PC-9 (cell line): Measurements from ENCODE around the gene GRM7. TPM values are rescaled to one million over a fixed set of nuclear protein-coding genes. Genes with fewer than 3 reads are reported as not detected.

Source experiments
- BruUV-seq: library from RNA; stranded (reverse); fragments of 400-500 nt; replicated peaks from 2 replicates; lab custom pipeline; 2021; lab: Mats Ljungman, UMichigan
- CTCF ChIA-PET: fragments of 300-600 bp; sonication (Branson Sonifier 250); formaldehyde crosslinking; loops from one replicate; lab custom pipeline; 2022; ENCODE audit warnings: antibody characterized with exemption; lab: Charles Lee
- POLR2A ChIA-PET: fragments of 300-600 bp; sonication (Branson Sonifier 250); formaldehyde crosslinking; loops from one replicate; lab custom pipeline; 2022; ENCODE audit warnings: antibody characterized with exemption; ENCODE audit not compliant: unreplicated experiment; lab: Charles Lee
- DNase-seq, 2 experiments: peaks; one replicate each; pipeline versions ENCODE4 v3.0.0 to v3.0.0-alpha.2; 2015 to 2022; ENCODE audit warnings: mixed read lengths in 1 of 2
- H2AFZ ChIP-seq: fragments of 200-600 bp; sonication (generic); 2 replicates; pipeline ENCODE4 v1.8.1; 2017; ENCODE audit warnings: antibody characterized with exemption
- H3F3A ChIP-seq: fragments of 200-600 bp; sonication (generic); 2 replicates; pipeline ENCODE4 v1.8.1; 2017; ENCODE audit warnings: antibody characterized with exemption, mild to moderate bottlenecking, low read depth; ENCODE audit not compliant: insufficient read depth
- H3K27ac ChIP-seq: fragments of 200-600 bp; sonication (generic); 2 replicates; pipeline ENCODE4 v1.6.1; 2016; ENCODE audit warnings: mixed run types
- H3K27me3 ChIP-seq: fragments of 200-600 bp; sonication (generic); 2 replicates; pipeline ENCODE4 v1.6.1; 2016; ENCODE audit warnings: low read depth, mixed run types; ENCODE audit not compliant: insufficient read depth
- H3K36me3 ChIP-seq: fragments of 200-600 bp; sonication (generic); 2 replicates; pipeline ENCODE4 v1.6.1; 2016; ENCODE audit warnings: low read depth, mixed run types
- H3K4me1 ChIP-seq: fragments of 200-600 bp; sonication (generic); replicated peaks from 2 replicates; pipeline ENCODE4 v1.6.1; 2016; ENCODE audit warnings: mixed run types; ENCODE audit not compliant: insufficient read depth
- H3K4me2 ChIP-seq: fragments of 200-600 bp; sonication (generic); 2 replicates; pipeline ENCODE4 v1.6.1; 2017; ENCODE audit warnings: mixed run types
- H3K4me3 ChIP-seq: fragments of 200-600 bp; sonication (generic); 2 replicates; pipeline ENCODE4 v1.6.1; 2016; ENCODE audit warnings: mixed run types
- H3K79me2 ChIP-seq: fragments of 200-600 bp; sonication (generic); 2 replicates; pipeline ENCODE4 v1.6.1; 2017; ENCODE audit warnings: low read depth, mixed run types
- H3K9me2 ChIP-seq: fragments of 200-600 bp; sonication (generic); 2 replicates; pipeline ENCODE4 v1.8.1; 2017; ENCODE audit warnings: mild to moderate bottlenecking; ENCODE audit not compliant: insufficient read depth
- H3K9me3 ChIP-seq: fragments of 200-600 bp; sonication (generic); 2 replicates; pipeline ENCODE4 v1.8.1; 2016; ENCODE audit warnings: low read depth; ENCODE audit not compliant: insufficient read depth
- H4K20me1 ChIP-seq: fragments of 200-600 bp; sonication (generic); 2 replicates; pipeline ENCODE4 v1.8.1; 2017; ENCODE audit not compliant: insufficient read depth
- CTCF ChIP-seq: fragments of 200-600 bp; sonication (generic); conservative IDR thresholded peaks from 2 replicates; pipeline ENCODE4 v1.6.1; 2017; ENCODE audit warnings: mixed run types, antibody characterized with exemption, mild to moderate bottlenecking, moderate library complexity
- EZH2 ChIP-seq: fragments of 200-600 bp; sonication (generic); IDR thresholded peaks from 2 replicates; pipeline ENCODE4 v1.8.0; 2017; ENCODE audit warnings: antibody characterized with exemption, low read depth
- intact Hi-C: fragments of 100-400 bp; cut with micrococcal nuclease; formaldehyde crosslinking; loops from one replicate; pipeline ENCODE4 v1.10.0; 2022; ENCODE audit not compliant: unreplicated experiment
- total RNA-seq: library from RNA; stranded (reverse); gene quantifications from 2 replicates; pipeline ENCODE4 v1.2.3, GENCODE V29; 2021

The GRM7 gene
- total RNA-seq, 1 experiment from 2014 or later = not detected

GRCh38 chr3:7744850-7745249, 883.9 kb downstream of the GRM7 start:
- POLR2A ChIA-PET = no interaction called here

DNA sequence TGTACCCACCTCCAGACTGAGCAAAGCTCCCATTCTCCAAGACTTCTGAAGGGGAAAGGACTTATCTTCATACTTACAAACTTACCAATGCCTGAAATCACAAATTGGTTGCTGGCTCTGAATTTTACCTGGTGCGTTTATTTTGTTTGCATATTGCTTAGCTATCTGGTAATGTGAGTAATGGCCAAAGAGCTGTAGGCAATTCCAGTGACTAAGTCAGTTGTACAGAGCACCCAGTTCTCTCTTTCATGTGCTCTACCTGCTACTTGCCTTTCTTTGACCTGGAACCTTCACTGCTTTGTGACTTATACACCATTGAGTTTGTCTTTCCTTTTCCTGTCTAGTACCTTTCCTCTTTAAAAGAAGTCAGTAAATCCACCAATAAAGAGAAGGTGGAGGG, 884.8 kb downstream of the GRM7 start:
- no peaks in the 10 kb centered on the region for H3K9me3 ChIP-seq
- H2AFZ ChIP-seq = no peak overlapping the region
- no peaks in the 10 kb centered on the region for H4K20me1 ChIP-seq
- no peak overlapping the region for H3K27ac ChIP-seq
- no peak overlapping the region for H3K4me2 ChIP-seq
- peaks cover 14% of the 10 kb centered on the region; the same call in 1 of the 2 replicates for H3K27me3 ChIP-seq
- CTCF ChIA-PET = no interaction called here
- TF ChIP-seq CTCF (no peak), EZH2 (no peak)
- intact Hi-C loops = no loop called here
- H3K79me2 ChIP-seq = no peaks in the 10 kb centered on the region
- no peak for DNase-seq
- H3K36me3 ChIP-seq = no peaks in the 10 kb centered on the region
- POLR2A ChIA-PET = no interaction called here
- H3K4me1 ChIP-seq = no peaks in the 10 kb centered on the region
- no peak overlapping the region for H3K4me3 ChIP-seq
- no peaks in the 10 kb centered on the region for H3F3A ChIP-seq
- H3K9me2 ChIP-seq = no peaks in the 10 kb centered on the region
- no TSS peak for BruUV-seq

More at GRCh38 chr3:7744850-7745249, 883.9 kb downstream of the GRM7 start:
- CTCF ChIA-PET = no interaction called here
- BruUV-seq = no TSS peak
- Histone ChIP-seq H3F3A (no peaks in the 10 kb centered on the region), H4K20me1 (no peaks in the 10 kb centered on the region), H3K79me2 (no peaks in the 10 kb centered on the region), H3K4me1 (no peaks in the 10 kb centered on the region), H3K4me2 (no peak overlapping the region), H3K36me3 (no peaks in the 10 kb centered on the region), H3K27me3 (peaks cover 17% of the 10 kb centered on the region; the same call in 1 of the 2 replicates), H3K9me3 (no peaks in the 10 kb centered on the region), H3K9me2 (no peaks in the 10 kb centered on the region), H3K27ac (no peak overlapping the region), H3K4me3 (no peak overlapping the region), H2AFZ (no peak overlapping the region)
- no peak for DNase-seq
- intact Hi-C loops = no loop called here
- TF ChIP-seq CTCF = no peak
- no peak for TF ChIP-seq EZH2

DNA sequence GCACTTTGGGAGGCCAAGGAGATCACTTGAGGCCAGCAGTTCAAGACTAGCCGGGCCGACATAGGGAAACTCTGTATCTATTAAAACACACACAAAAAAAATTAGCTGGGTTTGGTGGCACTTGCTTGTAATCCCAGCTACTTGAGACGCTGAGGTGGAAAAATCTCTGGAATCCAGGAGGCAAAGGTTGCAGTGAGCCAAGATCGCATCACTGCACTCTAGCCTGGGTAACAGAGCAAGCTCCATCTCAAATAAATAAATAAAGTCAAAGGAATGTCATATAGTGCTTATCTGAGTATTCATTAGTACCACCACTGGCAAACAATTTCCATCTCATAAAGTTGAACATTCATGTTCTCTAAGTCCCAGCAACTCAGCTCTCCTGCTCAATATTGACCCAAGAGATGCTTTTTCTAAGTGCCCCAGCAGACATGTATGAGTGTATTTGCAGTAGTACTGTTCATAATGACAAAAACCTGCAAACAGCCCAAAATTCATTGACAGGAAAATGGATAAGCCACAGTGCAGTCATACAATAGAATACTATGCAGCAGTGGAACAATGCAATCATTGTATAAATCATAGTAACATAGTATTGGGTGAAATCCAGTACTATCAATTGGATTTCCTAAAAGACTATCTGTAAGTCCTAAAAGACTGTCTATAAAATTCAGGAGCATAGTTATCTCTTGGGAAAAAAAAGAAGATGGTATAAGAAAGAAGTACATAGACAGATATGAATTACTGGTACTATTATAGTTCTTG, 889.2 kb downstream of the GRM7 start:
- H3K9me2 ChIP-seq = no peaks in the 10 kb centered on the region
- H3K27me3 ChIP-seq = 0 out of 2 replicates have a peak, but pooled peaks cover 5% of the 10 kb centered on the region
- no peak overlapping the region for H3K4me3 ChIP-seq
- no peak for DNase-seq
- ChIA-PET POLR2A (no interaction called here), CTCF (no interaction called here)
- intact Hi-C loops = no loop called here
- no TSS peak for BruUV-seq
- H3K36me3 ChIP-seq = no peaks in the 10 kb centered on the region
- no peak overlapping the region for H3K4me2 ChIP-seq
- no peaks in the 10 kb centered on the region for H3F3A ChIP-seq
- H3K79me2 ChIP-seq = no peaks in the 10 kb centered on the region
- no peak overlapping the region for H2AFZ ChIP-seq
- H3K27ac ChIP-seq = no peak overlapping the region
- no peaks in the 10 kb centered on the region for H4K20me1 ChIP-seq
- TF ChIP-seq CTCF (no peak), EZH2 (no peak)
- H3K4me1 ChIP-seq = no peaks in the 10 kb centered on the region
- no peaks in the 10 kb centered on the region for H3K9me3 ChIP-seq
